GM12878 (cell line): Measurements from ENCODE around the gene TCEA2. TPM values are rescaled to one million over a fixed set of nuclear protein-coding genes. Genes with fewer than 3 reads are reported as not detected.

ENCODE experiments used
- ATAC-seq: fragments of 200-7000 bp; cut with Tn5 transposase; 3 replicates; pipeline ENCODE4 v1.9.1; 2020; ENCODE audit warnings: mild to moderate bottlenecking, moderate library complexity
- BruUV-seq: library from RNA; stranded (reverse); fragments of 400-500 nt; replicated peaks from 2 replicates; lab custom pipeline; 2021; lab: Mats Ljungman, UMichigan
- CTCF ChIA-PET: fragments of 300-600 bp; sonication (Branson Sonifier 250); formaldehyde crosslinking; extraction: SDS; loops from one replicate; lab custom pipeline; 2021; ENCODE audit warnings: inconsistent platforms; lab: Yijun Ruan, JAX
- POLR2A ChIA-PET: fragments of 350-600 bp; formaldehyde crosslinking; extraction: SDS; loops from one replicate; lab custom pipeline; 2021; ENCODE audit warnings: inconsistent platforms; lab: Charles Lee
- RAD21 ChIA-PET: fragments of 300-600 bp; sonication (Branson Sonifier 250); formaldehyde crosslinking; loops from one replicate; lab custom pipeline; 2023; ENCODE audit warnings: antibody characterized with exemption; ENCODE audit not compliant: unreplicated experiment; lab: Charles Lee
- SMC1A ChIA-PET: fragments of 300-600 bp; sonication (Branson Sonifier 250); formaldehyde crosslinking; loops from one replicate; lab custom pipeline; 2023; ENCODE audit not compliant: unreplicated experiment, uncharacterized antibody; lab: Charles Lee
- DNase-seq: peaks from one replicate; pipeline ENCODE4 v3.0.0-alpha.2; 2011; ENCODE audit warnings: low read depth, low spot score
- FAIRE-seq: peaks from 3 replicates; lab custom pipeline; 2011; peaks lifted over from hg19 to GRCh38; lab: Jason Lieb, UNC
- H2AFZ ChIP-seq: 2 replicates; pipeline ENCODE4 v1.6.0; 2011; ENCODE audit warnings: low read depth, low read length, control low read depth; ENCODE audit not compliant: control insufficient read depth
- H3K27ac ChIP-seq: 2 replicates; pipeline ENCODE4 v1.5.1; 2011; ENCODE audit warnings: control low read depth; ENCODE audit not compliant: control insufficient read depth, insufficient read depth
- H3K27me3 ChIP-seq, 2 experiments: replicated peaks in 1 of 2; 2 replicates each; pipeline versions ENCODE4 v1.6.0 to v1.6.1; 2011; ENCODE audit warnings: low read length in 1 of 2; ENCODE audit not compliant: control insufficient read depth in 2 of 2, insufficient read depth in 2 of 2
- H3K36me3 ChIP-seq, 2 experiments: 2 replicates each; pipeline ENCODE4 v1.5.1; 2011; ENCODE audit warnings: low read length in 1 of 2; ENCODE audit not compliant: control insufficient read depth in 2 of 2, insufficient read depth in 2 of 2
- H3K4me1 ChIP-seq: 2 replicates; pipeline ENCODE4 v1.6.1; 2011; ENCODE audit warnings: mild to moderate bottlenecking, low read length, moderate library complexity, mixed read lengths; ENCODE audit not compliant: control insufficient read depth, insufficient read depth
- H3K4me2 ChIP-seq: 2 replicates; pipeline ENCODE4 v1.6.0; 2011; ENCODE audit warnings: control low read depth; ENCODE audit not compliant: control insufficient read depth, insufficient read depth
- H3K4me3 ChIP-seq: fragments of 200-600 bp; sonication (generic); 2 replicates; pipeline ENCODE4 v1.5.1; 2016
- H3K79me2 ChIP-seq: 2 replicates; pipeline ENCODE4 v1.6.0; 2011; ENCODE audit warnings: low read length; ENCODE audit not compliant: control insufficient read depth, insufficient read depth
- H3K9ac ChIP-seq: 2 replicates; pipeline ENCODE4 v1.8.0; 2011; ENCODE audit warnings: low read length, control low read depth, mixed read lengths; ENCODE audit not compliant: control insufficient read depth, insufficient read depth
- H3K9me3 ChIP-seq: replicated peaks from 3 replicates; pipeline ENCODE4 v1.5.1; 2011; ENCODE audit warnings: mild to moderate bottlenecking, low read length; ENCODE audit not compliant: control insufficient read depth, insufficient read depth
- H4K20me1 ChIP-seq: 2 replicates; pipeline ENCODE4 v1.6.0; 2011; ENCODE audit not compliant: control insufficient read depth, insufficient read depth
- CEBPB ChIP-seq, 2 experiments: fragments of 150-350 bp in 1 of 2; IDR thresholded peaks; 2 replicates each; pipeline ENCODE4 v1.6.1; 2012 to 2014; ENCODE audit warnings: low read depth in 2 of 2, low read length in 2 of 2, borderline replicate concordance in 1 of 2, inconsistent platforms in 1 of 2
- CREB1 ChIP-seq: IDR thresholded peaks from 2 replicates; pipeline ENCODE4 v1.6.1; 2012; ENCODE audit warnings: low read depth, mild to moderate bottlenecking, inconsistent platforms
- GABPA ChIP-seq: IDR thresholded peaks from 2 replicates; pipeline ENCODE4 v1.6.1; 2014; ENCODE audit warnings: antibody characterized with exemption, low read depth, mild to moderate bottlenecking, inconsistent platforms
- IKZF2 ChIP-seq, 2 experiments: fragments of 450-650 bp; IDR thresholded peaks; 2 replicates each; pipeline ENCODE4 v1.6.1; 2017; ENCODE audit warnings: mild to moderate bottlenecking in 2 of 2, moderate library complexity in 2 of 2
- JUND ChIP-seq: IDR thresholded peaks from 2 replicates; pipeline ENCODE4 v1.6.1; 2012; ENCODE audit warnings: low read depth, mild to moderate bottlenecking, low read length, improper control_type of control experiment, moderate library complexity
- NR2C2 ChIP-seq: IDR thresholded peaks from 2 replicates; pipeline ENCODE4 v1.6.1; 2011; ENCODE audit warnings: borderline replicate concordance, low read depth; ENCODE audit not compliant: control insufficient read depth, insufficient read length
- PAX8 ChIP-seq: fragments of 450-650 bp; IDR thresholded peaks from 2 replicates; pipeline ENCODE4 v1.6.1; 2017; ENCODE audit warnings: mild to moderate bottlenecking, moderate library complexity
- POLR2A ChIP-seq: IDR thresholded peaks from 2 replicates; pipeline ENCODE4 v1.6.1; 2011; ENCODE audit warnings: low read depth, mild to moderate bottlenecking, low read length
- WRNIP1 ChIP-seq: IDR thresholded peaks from 2 replicates; pipeline ENCODE4 v1.6.1; 2011; ENCODE audit warnings: low read depth, low read length, improper control_type of control experiment, borderline replicate concordance
- YBX1 ChIP-seq: fragments of 450-650 bp; IDR thresholded peaks from 2 replicates; pipeline ENCODE4 v1.6.1; 2016; ENCODE audit warnings: antibody characterized with exemption
- WGBS: methylation state at CpG from one replicate; pipeline ENCODE4 v1.1.6; 2016; ENCODE audit warnings: low lambda C conversion rate; ENCODE audit not compliant: insufficient replicate concordance, insufficient coverage; ENCODE audit errors: missing lambda C conversion rate; 5-methylcytosine and 5-hydroxymethylcytosine counted together
- in situ Hi-C: fragments of 300-500 bp; cut with MboI; formaldehyde crosslinking; loops from 9 replicates; pipeline ENCODE4 v1.14.3; 2018; ENCODE audit warnings: mixed read lengths
- intact Hi-C: fragments of 100-400 bp; cut with micrococcal nuclease; formaldehyde crosslinking; loops from one replicate; pipeline ENCODE4 v1.14.2; 2022; ENCODE audit not compliant: unreplicated experiment
- polyA plus RNA-seq, 11 experiments: library from polyadenylated mRNA; depleted of rRNA in 4 of 11; unstranded in 6 of 11; stranded (reverse) in 5 of 11; fragments of >200 nt; fragmentation: Nextera tagmentation in 4 of 11; fragmentation: Illumina TruSeq in 1 of 11; extraction: Ambion mirVana in 4 of 11; extraction: Trizol in 1 of 11; gene quantifications; 1 replicate in 1 of 11; 2 replicates in 10 of 11; pipeline versions ENCODE4 v1.2.1 to v1.2.3, GENCODE V29; 2011 to 2016; ENCODE audit warnings: inconsistent platforms in 2 of 11, missing spikeins in 2 of 11, low read depth in 1 of 11
- total RNA-seq, 4 experiments: library from RNA; depleted of rRNA in 3 of 4; stranded (reverse); fragments of >200 nt in 3 of 4; fragmentation: Illumina TruSeq in 1 of 4; extraction: Trizol in 1 of 4; gene quantifications; 2 replicates each; pipeline versions ENCODE4 v1.2.1 to v1.2.3, GENCODE V29; 2013 to 2021

The TCEA2 gene
- total and polyA plus RNA-seq, 10 of the 15 experiments (the other 5 are each of a cell fraction or from before 2014, with no cell fraction given): 3.4 to 42.5 (median 13.3) TPM

GRCh38 chr20:64030371-64031134, 32.4 kb upstream of the TCEA2 start:
- Histone ChIP-seq H4K20me1 (no peaks in the 10 kb centered on the region), H3K36me3 (peaks cover 34 to 48% of the 10 kb centered on the region in 2 experiments), H3K4me2 (no peak overlapping the region), H2AFZ (no peak overlapping the region), H3K27me3 (no peaks in the 10 kb centered on the region), H3K4me1 (peaks cover 17% of the 10 kb centered on the region), H3K9ac (no peak overlapping the region), H3K9me3 (no peaks in the 10 kb centered on the region)
- 99% methylated on average over 20 of the region's 20 CpGs for WGBS
- TSS peak; percentile 39 for BruUV-seq
- in situ Hi-C loops (no loop called here), intact Hi-C loops (no loop called here)
- DNase-seq: no peak
- ChIA-PET RAD21 (interaction anchor here (0.7 kb wide), 1 partner anchor 53 kb away, joined by 8 read pairs; no protein-coding TSS in a partner anchor), POLR2A (no interaction called here), SMC1A (interaction anchor here (0.7 kb wide), 1 partner anchor 8 kb away, joined by 3 read pairs; no protein-coding TSS in a partner anchor)
- no peak for TF ChIP-seq YBX1
- TF ChIP-seq CREB1: no peak
- no peak for TF ChIP-seq NR2C2
- TF ChIP-seq, all 136 proteins: peak for 0
- Histone ChIP-seq H3K27ac (no peak overlapping the region), H3K4me3 (no peak overlapping the region), H3K79me2 (no peaks in the 10 kb centered on the region)
- ATAC-seq (no peak), FAIRE-seq (no peak)
- CTCF ChIA-PET: interaction anchor here (1.0 kb wide), 1 partner anchor 166 kb away, joined by 3 read pairs; the partner anchor contains the start of gene TPD52L2

DNA sequence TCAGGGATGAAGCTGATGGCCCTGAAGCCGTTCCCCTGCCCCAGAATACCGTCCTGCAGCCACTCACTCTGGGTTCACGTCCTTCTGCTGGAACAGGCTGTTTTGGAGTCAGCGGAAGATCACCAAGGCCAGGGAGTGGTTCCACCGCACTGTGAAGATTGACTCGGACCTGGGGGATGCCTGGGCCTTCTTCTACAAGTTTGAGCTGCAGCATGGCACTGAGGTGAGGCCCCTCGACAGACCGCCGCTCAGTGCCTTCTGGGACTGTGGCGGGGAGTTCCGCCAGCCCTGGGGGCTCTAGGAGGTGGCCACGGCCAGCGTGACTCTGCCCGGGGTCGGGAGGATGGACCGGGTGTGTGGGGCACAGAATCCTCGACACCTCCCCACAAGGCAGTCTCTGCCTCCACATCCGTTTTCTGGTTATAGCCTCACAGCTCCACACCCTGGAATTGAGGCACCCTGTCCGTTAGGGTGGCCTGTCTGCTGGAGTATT, 31.1 kb upstream of the TCEA2 start:
- Histone ChIP-seq H3K27ac (no peak overlapping the region), H3K36me3 (peaks cover 30 to 40% of the 10 kb centered on the region in 2 experiments), H3K9ac (no peak overlapping the region), H3K27me3 (no peaks in the 10 kb centered on the region), H2AFZ (no peak overlapping the region), H3K4me2 (no peak overlapping the region), H3K9me3 (no peaks in the 10 kb centered on the region), H3K4me1 (peaks cover 31% of the 10 kb centered on the region), H4K20me1 (no peaks in the 10 kb centered on the region), H3K79me2 (no peaks in the 10 kb centered on the region; the same call in 1 of the 2 replicates), H3K4me3 (no peak overlapping the region)
- no TSS peak for BruUV-seq
- in situ Hi-C loops: no loop called here
- intact Hi-C loops: no loop called here
- ChIA-PET CTCF (interaction anchor here (0.7 kb wide), 1 partner anchor 37 kb away, joined by 3 read pairs; no protein-coding TSS in a partner anchor), SMC1A (no interaction called here), POLR2A (interaction anchor here (0.6 to 0.7 kb wide), 2 partner anchors 11 to 397 kb away, joined by 4 to 5 read pairs; no protein-coding TSS in a partner anchor), RAD21 (no interaction called here)
- TF ChIP-seq POLR2A (peak; percentile 11; the same call in 1 of the 2 replicates), WRNIP1 (no peak), PAX8 (no peak), IKZF2 (IDR thresholded peaks at IDR 0.05) (no peak), GABPA (no peak), JUND (no peak), CEBPB (IDR thresholded peaks at IDR 0.05; ENCODE audit: borderline replicate concordance in 1 of 2, low read depth in 2 of 2, low read length in 2 of 2) (no peak)
- DNase-seq (no peak), ATAC-seq (no peak), FAIRE-seq (no peak)
- WGBS: 93% methylated on average over 19 of the region's 19 CpGs
